Spleen (tissue), 11 donors: Measurements from ENCODE around the gene GPR89A. TPM values are rescaled to one million over a fixed set of nuclear protein-coding genes. Genes with fewer than 3 reads are reported as not detected.

Experiments used
- DNase-seq: peaks from one replicate; pipeline ENCODE4 v3.0.0-alpha.2; 2020
- H3K27ac ChIP-seq, 8 donors: fragments of 200-600 bp; sonication (generic) in 7 of 8; 1 replicate in 4 of 8; 2 replicates in 4 of 8; pipeline versions ENCODE4 v1.5.0 to v1.8.0; 2016 to 2021; ENCODE audit warnings: inconsistent platforms in 4 of 8, mild to moderate bottlenecking in 4 of 8, moderate library complexity in 1 of 8
- H3K27me3 ChIP-seq, 7 donors: fragments of 200-600 bp; sonication (generic) in 6 of 7; replicated peaks in 1 of 7; 1 replicate in 4 of 7; 2 replicates in 3 of 7; pipeline versions ENCODE4 v1.5.0 to v1.8.0; 2016 to 2021; ENCODE audit warnings: inconsistent platforms in 3 of 7, mild to moderate bottlenecking in 1 of 7
- H3K36me3 ChIP-seq, 6 donors: fragments of 200-600 bp; sonication (generic) in 5 of 6; 1 replicate in 4 of 6; 2 replicates in 2 of 6; pipeline versions ENCODE4 v1.5.0 to v1.8.0; 2016 to 2021; ENCODE audit warnings: inconsistent platforms in 2 of 6
- H3K4me1 ChIP-seq, 6 donors: fragments of 200-600 bp; sonication (generic) in 5 of 6; 1 replicate in 3 of 6; 2 replicates in 3 of 6; pipeline versions ENCODE4 v1.5.0 to v1.8.0; 2016 to 2021; ENCODE audit warnings: inconsistent platforms in 3 of 6
- H3K4me3 ChIP-seq, 8 donors: fragments of 200-600 bp; sonication (generic) in 7 of 8; 1 replicate in 4 of 8; 2 replicates in 4 of 8; pipeline versions ENCODE4 v1.5.0 to v1.8.0; 2016 to 2021; ENCODE audit warnings: inconsistent platforms in 4 of 8, mild to moderate bottlenecking in 4 of 8, moderate library complexity in 2 of 8
- H3K9me3 ChIP-seq, 8 donors: fragments of 200-600 bp; sonication (generic) in 7 of 8; 1 replicate in 4 of 8; 2 replicates in 4 of 8; pipeline versions ENCODE4 v1.5.0 to v1.8.0; 2016 to 2021; ENCODE audit warnings: inconsistent platforms in 4 of 8
- CTCF ChIP-seq, 11 experiments: fragments of 200-600 bp in 7 of 11; fragments of 450-650 bp in 4 of 11; sonication (generic) in 4 of 11; IDR thresholded peaks in 8 of 11; conservative IDR thresholded peaks in 3 of 11; 1 replicate in 7 of 11; 2 replicates in 4 of 11; pipeline versions ENCODE4 v1.4.0 to v1.8.0; 2016 to 2021; ENCODE audit warnings: antibody characterized with exemption in 11 of 11, inconsistent platforms in 4 of 11, mild to moderate bottlenecking in 1 of 11
- POLR2A ChIP-seq, 3 donors: fragments of 450-650 bp; IDR thresholded peaks; one replicate each; pipeline ENCODE4 v1.5.1; 2017; ENCODE audit warnings: antibody characterized with exemption in 3 of 3, mild to moderate bottlenecking in 1 of 3
- POLR2AphosphoS5 ChIP-seq, 3 donors: sonication (generic); formaldehyde crosslinking; IDR thresholded peaks; one replicate each; pipeline ENCODE4 v1.5.1; 2017; ENCODE audit warnings: antibody characterized with exemption in 3 of 3
- WGBS, 5 donors: extraction: QIAGEN DNeasy Blood & Tissue Kit in 3 of 5; methylation state at CpG; one replicate each; pipeline versions ENCODE4 v1.1.5 to v1.1.7; 2013 to 2018; 5-methylcytosine and 5-hydroxymethylcytosine counted together
- intact Hi-C: fragments of 100-400 bp; cut with DNase I; formaldehyde crosslinking; loops from one replicate; pipeline ENCODE4 v1.15.0; 2023; ENCODE audit warnings: low total_unique reads
- polyA plus RNA-seq, 3 donors: library from polyadenylated mRNA; stranded (reverse); fragments of 200-250 nt; gene quantifications; one replicate each; pipeline ENCODE4 v1.2.1, GENCODE V29; 2013
- total RNA-seq, 7 donors: library from RNA; depleted of rRNA in 3 of 7; stranded (reverse); fragments of >200 nt in 3 of 7; fragmentation: NEBNext Ultra II Directional in 4 of 7; extraction: Animal tissue kit (Norgen Biotek cat#: 25700) in 4 of 7; gene quantifications; one replicate each; pipeline versions ENCODE4 v1.1.0 to v1.2.1, GENCODE V29; 2016 to 2021
- donor health status: healthy with polysubstance abuse.
- donor health status: DM: no; HTN: no; CAD: no; lungs with moderate emphysema.
- donor health status: DM: no; HTN: no; CAD: no.
- donor health status: Bipolar disorder and iron deficiency.
- donor health status: healthy.
- donor health status: DM: no; HTN: no; CAD: no.
- donor health status: DM: yes; HTN: yes; CAD: no.

GPR89A gene
- total and polyA plus RNA-seq, 10 donors: 8.7 to 49.8 (median 22.6) TPM

- H3K27me3 ChIP-seq: no peaks in the 10 kb centered on the region
- H3K9me3 ChIP-seq: no peaks in the 10 kb centered on the region
- H3K4me3 ChIP-seq: no peak overlapping the region
- TF ChIP-seq CTCF (IDR thresholded peaks at IDR 0.05 in 8 of 11, conservative IDR thresholded peaks at IDR 0.05 in 3 of 11) (no peak), POLR2A (IDR thresholded peaks at IDR 0.05) (no peak), POLR2AphosphoS5 (IDR thresholded peaks at IDR 0.05) (no peak)
- DNase-seq: no peak
- no peaks in the 10 kb centered on the region for H3K36me3 ChIP-seq
- intact Hi-C loops: no loop called here
- WGBS, 5 donors: 79 to 90% (median 83%) methylated on average over 5 of the region's 5 CpGs
- no peak overlapping the region for H3K27ac ChIP-seq
- peaks cover 0 to 3% (median 2%) of the 10 kb centered on the region in 6 donors for H3K4me1 ChIP-seq
These were observed 88.2 kb downstream of the GPR89A start for GRCh38 chr1:145695821-145696629.

- no peaks in the 10 kb centered on the region for H3K4me1 ChIP-seq
- H3K36me3 ChIP-seq: no peaks in the 10 kb centered on the region
- H3K27me3 ChIP-seq: no peaks in the 10 kb centered on the region
- H3K9me3 ChIP-seq: no peaks in the 10 kb centered on the region
- H3K4me3 ChIP-seq: no peak overlapping the region
- no peak for DNase-seq
- no peak overlapping the region for H3K27ac ChIP-seq
- intact Hi-C loops: no loop called here
- WGBS, 5 donors: 92 to 97% (median 97%) methylated on average over 3 of the region's 3 CpGs
- TF ChIP-seq CTCF (IDR thresholded peaks at IDR 0.05 in 8 of 11, conservative IDR thresholded peaks at IDR 0.05 in 3 of 11) (no peak), POLR2A (IDR thresholded peaks at IDR 0.05) (no peak), POLR2AphosphoS5 (IDR thresholded peaks at IDR 0.05) (no peak)
These were observed 88.8 kb downstream of the GPR89A start for GRCh38 chr1:145696630-145696960.

DNA sequence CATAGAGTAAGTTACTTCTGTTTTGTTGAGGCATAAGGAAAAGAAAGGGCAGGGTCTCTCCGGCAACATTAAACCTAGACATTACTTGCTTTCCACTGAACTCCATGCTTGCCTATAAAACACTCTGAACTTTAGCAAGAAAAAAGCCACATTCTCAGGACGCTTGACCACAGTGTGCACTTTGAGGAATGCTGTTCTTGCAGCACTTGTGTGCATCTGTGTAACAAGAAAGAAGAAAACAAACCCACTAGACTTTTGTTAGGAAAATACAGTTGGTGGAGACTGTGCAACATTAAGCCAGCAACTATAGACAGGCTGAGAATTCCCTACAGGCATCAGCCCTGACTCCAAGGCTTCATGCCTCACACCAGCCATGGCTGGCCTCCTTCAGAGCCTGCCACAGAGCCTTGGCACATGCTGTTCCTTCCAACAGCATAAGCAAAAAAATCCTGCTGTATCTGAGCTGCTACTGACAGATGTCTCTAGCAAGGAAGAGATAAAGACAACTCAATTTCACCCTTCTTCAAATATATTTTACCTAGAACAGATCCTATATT lies 93.6 kb downstream of the GPR89A start:
- H3K27me3 ChIP-seq: no peaks in the 10 kb centered on the region
- intact Hi-C loops: no loop called here
- WGBS, 5 donors: 82 to 98% (median 90%) methylated on average over 2 of the region's 2 CpGs
- no peak overlapping the region for H3K27ac ChIP-seq
- H3K36me3 ChIP-seq: no peaks in the 10 kb centered on the region
- DNase-seq: no peak
- no peaks in the 10 kb centered on the region for H3K4me1 ChIP-seq
- no peaks in the 10 kb centered on the region for H3K9me3 ChIP-seq
- no peak overlapping the region for H3K4me3 ChIP-seq
- TF ChIP-seq CTCF (IDR thresholded peaks at IDR 0.05 in 8 of 11, conservative IDR thresholded peaks at IDR 0.05 in 3 of 11) (no peak), POLR2A (IDR thresholded peaks at IDR 0.05) (no peak), POLR2AphosphoS5 (IDR thresholded peaks at IDR 0.05) (no peak)

- Histone ChIP-seq H3K4me3 (no peak overlapping the region), H3K27me3 (no peaks in the 10 kb centered on the region), H3K9me3 (no peaks in the 10 kb centered on the region), H3K4me1 (no peaks in the 10 kb centered on the region), H3K27ac (no peak overlapping the region), H3K36me3 (no peaks in the 10 kb centered on the region)
- intact Hi-C loops: no loop called here
- TF ChIP-seq CTCF (IDR thresholded peaks at IDR 0.05 in 8 of 11, conservative IDR thresholded peaks at IDR 0.05 in 3 of 11) (no peak), POLR2AphosphoS5 (IDR thresholded peaks at IDR 0.05) (no peak), POLR2A (IDR thresholded peaks at IDR 0.05) (no peak)
- DNase-seq: no peak
- WGBS, 5 donors: 69 to 91% (median 80%) methylated on average over 2 of the region's 2 CpGs
These were observed 94.3 kb downstream of the GPR89A start for GRCh38 chr1:145702052-145702451.
